Stimulated activated CD8-positive, alpha-beta memory T cell treated with anti-CD3 and anti-CD28 coated beads, Interleukin-12 subunit alpha, Interleukin-12 subunit beta, amount 100 ng/mL, for 24 hours (primary cell): ENCODE results near the gene LRCH1.
"Not testable (repeated sequence)": the region's sequence is repeated elsewhere in the genome, so short reads cannot be mapped to it uniquely, and the experiment has no call there.

Source experiments
- DNase-seq: peaks from one replicate; pipeline ENCODE4 v3.0.0-alpha.2; 2020; ENCODE audit errors: extremely low read depth

Gene LRCH1

GRCh38 chr13:46753137-46753536, 200.2 kb downstream of the LRCH1 start:
- DNase-seq, result no peak

GRCh38 chr13:46753917-46754316, 200.9 kb downstream of the LRCH1 start:
- DNase-seq, result no peak

DNA sequence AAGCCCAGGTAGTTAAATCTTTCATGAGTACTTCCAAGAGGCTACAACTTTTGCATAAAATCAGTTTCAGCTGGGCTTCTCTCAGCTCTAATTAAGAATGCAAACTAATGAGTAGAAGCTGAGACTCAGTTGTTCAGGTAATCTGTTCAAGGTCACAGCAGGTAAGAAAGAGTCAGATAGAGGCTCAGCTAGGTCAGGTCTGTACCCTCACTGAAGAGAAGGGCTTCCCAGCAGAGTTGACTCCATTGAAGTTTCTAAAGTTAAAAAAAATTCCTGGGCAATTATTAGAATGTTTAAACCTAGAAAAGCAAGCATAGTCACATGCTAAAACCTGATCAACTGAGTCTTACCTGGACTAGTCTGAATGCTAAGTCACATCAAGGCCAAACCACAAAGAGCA, 201.8 kb downstream of the LRCH1 start:
- no peak for DNase-seq

GRCh38 chr13:46755508-46755907, 202.5 kb downstream of the LRCH1 start:
- DNase-seq, result not testable (repeated sequence)

GRCh38 chr13:46756977-46757376, 204.0 kb downstream of the LRCH1 start:
- no peak for DNase-seq

DNA sequence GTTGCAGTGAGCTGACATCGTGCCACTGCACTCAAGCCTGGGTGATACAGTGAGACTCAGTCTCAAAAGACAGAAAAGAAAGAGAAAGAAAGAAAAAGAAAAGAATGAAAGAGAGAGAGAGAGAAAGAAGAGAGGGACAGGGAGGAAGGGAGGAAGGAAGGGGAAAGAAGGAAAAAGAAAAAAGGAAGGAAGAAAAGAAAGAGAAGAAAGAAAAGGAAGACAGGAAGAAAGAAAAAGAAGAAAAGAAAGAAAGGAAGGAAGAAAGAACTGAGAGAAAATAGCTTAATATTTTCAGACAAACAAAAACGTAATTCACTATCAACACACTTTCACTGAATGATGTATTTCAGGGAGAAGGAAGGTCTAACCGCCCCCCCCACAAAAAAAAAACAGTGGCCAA, 204.7 kb downstream of the LRCH1 start:
- DNase-seq, result no peak

- no peak for DNase-seq
These were observed 206.9 kb downstream of the LRCH1 start for GRCh38 chr13:46759846-46760245.

GRCh38 chr13:46761174-46761573, 208.2 kb downstream of the LRCH1 start:
- no peak for DNase-seq

DNA sequence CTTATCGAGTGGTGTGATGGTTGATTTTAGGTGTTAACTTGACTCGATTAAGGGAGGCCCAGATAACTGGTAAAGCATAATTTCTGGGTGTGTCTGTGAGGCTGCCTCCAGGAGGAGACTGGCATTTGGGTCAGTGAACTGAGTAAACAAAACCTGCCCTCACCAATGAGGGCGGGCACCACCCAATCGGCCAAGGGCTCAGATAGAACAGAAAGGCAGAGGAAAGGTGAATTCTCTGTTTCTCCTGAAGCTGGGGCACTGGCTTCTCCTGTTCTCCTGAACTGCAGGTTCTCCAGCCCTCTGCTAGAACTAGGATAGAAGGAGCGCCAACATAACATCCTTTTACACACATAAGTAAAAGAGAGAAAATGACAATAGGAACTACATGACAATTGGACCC, 208.9 kb downstream of the LRCH1 start:
- no peak for DNase-seq

DNA sequence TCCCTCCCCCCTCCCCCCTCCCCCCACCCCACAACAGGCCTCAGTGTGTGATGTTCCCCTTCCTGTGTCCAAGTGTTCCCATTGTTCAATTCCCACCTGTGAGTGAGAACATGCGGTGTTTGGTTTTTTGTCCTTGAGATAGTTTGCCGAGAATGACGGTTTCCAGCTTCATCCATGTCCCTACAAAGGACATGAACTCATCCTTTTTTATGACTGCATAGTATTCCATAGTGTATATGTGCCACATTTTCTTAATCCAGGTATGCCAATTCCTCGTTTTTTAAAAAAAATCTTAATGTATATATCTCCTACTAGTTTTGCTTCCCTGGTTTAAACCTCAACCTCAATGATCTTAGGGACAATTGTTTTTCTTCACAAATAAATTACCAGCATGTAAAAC, 217.0 kb downstream of the LRCH1 start:
- DNase-seq, result not testable (repeated sequence)

DNA sequence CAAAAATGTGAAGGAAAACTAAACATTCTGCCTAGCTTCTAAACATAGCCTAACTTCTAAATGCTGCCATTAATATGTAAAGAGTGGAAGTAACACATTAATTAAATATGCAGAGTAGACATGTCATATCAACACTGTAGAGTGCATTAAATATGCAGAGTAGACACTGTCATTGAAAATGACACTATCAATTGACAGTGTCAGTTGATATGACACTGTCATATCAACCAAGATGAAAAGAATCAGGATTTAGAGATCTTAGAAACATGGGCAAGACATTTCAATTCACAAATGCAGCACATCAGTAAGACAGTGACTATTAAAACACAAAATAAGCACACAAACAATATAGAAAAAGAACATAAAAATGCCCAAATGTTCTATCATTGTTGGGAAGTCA, 218.7 kb downstream of the LRCH1 start:
- no peak for DNase-seq

- DNase-seq, result no peak
These were observed 220.6 kb downstream of the LRCH1 start for GRCh38 chr13:46773541-46773940.

- no peak for DNase-seq
These were observed 222.6 kb downstream of the LRCH1 start for GRCh38 chr13:46775385-46776107.

GRCh38 chr13:46778095-46778494, 225.1 kb downstream of the LRCH1 start:
- no peak for DNase-seq

DNA sequence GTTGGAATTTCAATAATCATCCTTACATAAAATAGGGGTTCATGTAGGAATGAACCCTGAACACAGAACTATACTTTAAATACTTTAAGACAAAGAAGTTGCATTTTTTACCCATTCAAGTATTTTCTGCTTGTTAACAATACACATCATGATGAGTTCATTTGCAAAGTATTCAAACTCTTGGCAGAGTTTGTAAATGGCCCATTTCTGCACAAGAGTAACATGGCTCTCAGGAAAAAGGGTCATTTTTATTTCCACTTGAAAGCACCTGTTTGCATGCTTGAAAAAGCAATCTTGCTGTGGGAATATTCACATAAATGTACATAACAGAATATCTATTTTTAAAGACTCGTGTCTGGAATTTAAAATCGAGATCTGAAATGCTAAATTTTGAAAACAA, 225.9 kb downstream of the LRCH1 start:
- DNase-seq, result no peak

- no peak for DNase-seq
These were observed 229.1 kb downstream of the LRCH1 start for GRCh38 chr13:46782066-46782465.

DNA sequence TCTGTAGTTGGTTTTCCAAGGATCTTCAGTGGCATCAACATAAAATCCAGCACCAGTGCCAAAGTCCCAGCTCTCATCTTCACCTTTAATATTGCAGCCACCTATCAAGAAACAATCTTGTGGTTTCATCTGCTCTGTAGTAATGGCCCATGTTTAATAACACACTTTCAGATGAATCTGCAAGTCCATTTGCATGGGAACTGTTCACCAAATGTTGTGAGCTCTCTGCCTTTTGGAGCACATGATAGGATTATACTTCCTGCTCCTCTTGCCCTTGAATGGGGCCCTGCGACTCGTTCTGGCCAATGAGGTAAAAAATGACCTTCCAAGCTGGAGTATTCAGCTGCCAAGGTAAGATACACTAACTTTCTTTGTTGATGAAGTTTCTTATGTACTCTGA, 229.7 kb downstream of the LRCH1 start:
- no peak for DNase-seq

DNA sequence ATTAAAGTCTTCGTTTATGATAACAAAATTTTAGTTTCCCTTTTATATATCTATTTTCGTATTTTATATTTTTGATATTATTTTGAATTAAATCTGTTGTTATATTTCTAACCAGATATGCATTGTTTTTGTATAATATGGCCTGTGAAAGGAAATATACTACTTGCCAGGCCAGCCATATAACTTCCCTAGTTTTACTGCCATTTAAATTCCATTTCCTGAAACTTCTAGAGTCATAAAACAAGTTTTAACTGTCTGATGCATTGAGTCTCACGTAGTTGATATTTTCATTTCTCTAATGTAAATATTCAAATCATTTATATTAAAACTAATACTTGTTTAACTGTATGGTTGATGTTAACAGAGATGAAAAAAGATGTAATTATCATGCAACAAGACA, 230.5 kb downstream of the LRCH1 start:
- no peak for DNase-seq

GRCh38 chr13:46795321-46795720, 242.4 kb downstream of the LRCH1 start:
- DNase-seq, result no peak

- DNase-seq, result no peak
These were observed 243.2 kb downstream of the LRCH1 start for GRCh38 chr13:46796129-46796514.

GRCh38 chr13:46796515-46797474, 243.8 kb downstream of the LRCH1 start, which contains the start of gene ESD:
Gene ESD (minus strand): TSS chr13:46797161. CDS start chr13:46791413, 5,748 bp downstream.
- DNase-seq, result peak; percentile 76

DNA sequence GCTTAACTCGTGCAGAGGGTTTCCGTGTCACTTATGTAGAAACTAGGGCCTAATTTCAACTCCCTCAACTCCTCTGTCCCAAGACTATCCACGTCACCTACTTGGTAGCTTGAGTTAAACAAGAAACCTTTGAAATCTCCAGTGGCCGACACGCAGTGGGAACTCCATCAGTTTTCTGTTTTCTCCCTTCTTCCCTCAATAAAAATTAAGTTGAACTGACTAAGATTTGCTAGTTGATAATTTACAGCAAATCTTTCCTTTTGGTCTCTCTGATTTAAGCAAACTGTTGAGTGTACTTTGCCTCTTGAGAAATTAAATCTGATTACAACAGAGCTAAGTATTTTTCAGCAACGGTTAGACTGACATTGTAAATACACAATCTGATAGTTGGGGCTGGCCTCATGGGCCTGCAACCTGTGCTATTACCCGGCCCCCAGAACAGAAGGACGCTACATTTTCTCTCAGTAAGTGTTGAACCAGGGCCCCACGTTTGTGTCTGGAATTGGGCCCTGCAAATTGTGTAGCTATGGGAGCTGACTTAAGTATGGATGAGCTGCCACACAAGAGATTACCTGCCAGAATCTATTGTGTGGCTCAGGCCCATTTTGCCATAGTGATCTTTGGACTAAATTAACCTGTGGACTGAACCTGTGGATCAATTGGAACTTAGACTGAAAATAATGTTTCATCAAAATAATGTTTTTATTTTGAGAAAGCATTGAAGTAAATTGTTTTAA, 244.7 kb downstream of the LRCH1 start:
- DNase-seq, result no peak
